ENCODE measurements around the gene INTS11.
"Not testable (repeated sequence)": the region's sequence is repeated elsewhere in the genome, so short reads cannot be mapped to it uniquely, and the experiment has no call there.

The INTS11 gene

GRCh38 chr1:1329304-1330210, 5.1 kb upstream of the INTS11 start:
- no peak for DNase-seq

GRCh38 chr1:1328254-1328653, 3.8 kb upstream of the INTS11 start:
- no peak for DNase-seq

GRCh38 chr1:1327291-1327690, 2.8 kb upstream of the INTS11 start:
- no peak for DNase-seq

GRCh38 chr1:1326075-1326605, 1.7 kb upstream of the INTS11 start:
- DNase-seq, result no peak

GRCh38 chr1:1325288-1326074, 1.0 kb upstream of the INTS11 start:
- DNase-seq, result no peak

- DNase-seq, result no peak
Observed at GRCh38 chr1:1324084-1324523, 356 bp downstream of the INTS11 start.

GRCh38 chr1:1322952-1323351, 1.5 kb downstream of the INTS11 start:
- no peak for DNase-seq

- DNase-seq, result no peak
Observed at GRCh38 chr1:1322418-1322817, 2.0 kb downstream of the INTS11 start.

GRCh38 chr1:1321477-1321876, 3.0 kb downstream of the INTS11 start:
- DNase-seq, result no peak

GRCh38 chr1:1320666-1321448, 3.6 kb downstream of the INTS11 start:
- DNase-seq, result no peak

- DNase-seq, result no peak
Observed at GRCh38 chr1:1319646-1319941, 4.9 kb downstream of the INTS11 start.

GRCh38 chr1:1318777-1319645, 5.4 kb downstream of the INTS11 start:
- no peak for DNase-seq

- DNase-seq, result no peak
Observed at GRCh38 chr1:1318131-1318652, 6.3 kb downstream of the INTS11 start.

- no peak for DNase-seq
Observed at GRCh38 chr1:1317420-1317819, 7.0 kb downstream of the INTS11 start.

- not testable (repeated sequence) for DNase-seq
Observed at GRCh38 chr1:1316199-1316598, 8.3 kb downstream of the INTS11 start.

GRCh38 chr1:1315435-1315954, 9.0 kb downstream of the INTS11 start:
- DNase-seq, result no peak

GRCh38 chr1:1314678-1315335, 9.7 kb downstream of the INTS11 start:
- DNase-seq, result no peak

GRCh38 chr1:1314237-1314586, 10.2 kb downstream of the INTS11 start:
- no peak for DNase-seq

GRCh38 chr1:1313500-1314236, 10.8 kb downstream of the INTS11 start:
- DNase-seq, result no peak
